Measurements from ENCODE around the gene ADCY5.

ADCY5 gene

DNA sequence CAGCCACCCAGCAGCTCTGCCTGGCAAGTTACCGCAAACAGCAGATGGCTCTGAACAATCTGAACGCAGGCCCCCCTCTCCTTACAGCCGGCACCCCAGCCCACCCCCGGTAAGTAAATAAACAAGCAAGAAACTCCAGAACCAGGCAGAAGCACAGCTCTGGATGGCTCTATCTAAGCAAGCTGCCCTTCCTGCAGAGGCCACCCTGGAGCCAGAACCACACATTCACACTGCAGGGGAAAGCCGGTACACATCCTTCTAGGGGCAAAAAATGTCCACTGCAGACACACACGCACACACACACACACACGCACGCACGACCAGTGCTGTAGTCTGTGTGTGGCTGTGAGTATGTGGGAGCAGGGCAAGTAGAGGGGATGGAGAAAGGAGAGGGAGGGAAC lies 63.9 kb downstream of the ADCY5 start:
- no peak for DNase-seq

DNA sequence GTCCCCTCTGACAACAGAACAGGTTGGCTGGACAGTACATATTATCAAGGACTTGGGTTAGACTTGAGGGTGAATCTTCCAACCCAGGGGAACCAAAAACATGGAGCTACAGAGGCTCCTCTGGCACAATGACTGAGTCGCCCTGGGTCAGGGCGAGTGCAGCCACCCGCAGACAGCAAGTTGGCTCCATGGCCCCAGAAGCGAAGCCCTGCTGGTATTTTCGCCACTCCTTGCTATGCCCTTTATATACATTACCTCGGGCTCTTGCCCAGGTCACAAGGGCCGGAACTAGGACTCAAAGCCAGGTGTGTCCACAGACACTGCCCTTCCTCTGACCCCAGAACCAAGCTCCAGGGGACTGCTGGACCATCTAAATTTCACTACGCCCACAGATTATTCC lies 64.6 kb downstream of the ADCY5 start:
- DNase-seq = no peak

DNA sequence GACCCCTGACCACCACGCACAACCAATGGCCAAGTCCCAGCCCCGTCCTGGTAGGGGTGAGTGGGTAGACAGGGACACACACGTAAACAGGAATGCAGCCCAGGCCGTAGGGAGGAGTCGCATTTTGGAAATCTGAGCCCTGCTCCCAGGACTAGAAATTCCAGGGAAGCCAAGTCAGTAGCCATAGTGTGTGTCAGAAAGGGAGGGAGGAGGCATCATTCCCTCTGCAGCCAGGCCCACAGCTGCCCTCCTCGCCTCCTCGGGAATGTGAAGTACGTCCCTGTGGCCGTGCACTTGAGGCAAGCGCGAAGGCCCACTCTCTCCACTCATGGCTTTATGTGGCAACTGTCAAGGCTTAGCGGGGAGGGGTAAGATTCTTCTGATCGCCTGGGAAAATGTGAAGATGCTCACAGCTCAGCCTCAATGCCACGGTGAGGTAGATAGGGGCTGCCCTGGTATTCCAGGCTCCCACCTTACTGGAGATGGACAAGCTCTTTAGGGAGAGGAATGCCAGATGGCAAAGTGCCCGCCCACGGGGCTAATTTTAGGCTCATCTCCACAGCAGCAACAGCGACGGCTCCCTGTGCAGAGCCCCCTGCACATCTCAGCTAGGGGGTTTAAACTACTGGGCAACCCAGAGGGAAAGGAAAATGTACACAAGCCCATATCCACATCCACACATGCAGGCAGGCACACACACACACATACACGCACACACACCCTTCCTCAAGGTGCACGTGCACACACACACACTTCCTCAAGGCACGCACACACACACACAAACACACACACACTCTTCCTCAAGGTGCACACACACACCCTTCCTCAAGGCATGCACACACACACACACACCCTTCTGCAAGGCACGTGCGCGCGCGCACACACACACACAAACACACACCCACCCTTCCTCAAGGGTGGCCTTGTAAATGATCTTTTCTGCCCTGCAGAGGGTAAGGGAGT lies 65.5 kb downstream of the ADCY5 start:
- DNase-seq = peak; percentile 45

DNA sequence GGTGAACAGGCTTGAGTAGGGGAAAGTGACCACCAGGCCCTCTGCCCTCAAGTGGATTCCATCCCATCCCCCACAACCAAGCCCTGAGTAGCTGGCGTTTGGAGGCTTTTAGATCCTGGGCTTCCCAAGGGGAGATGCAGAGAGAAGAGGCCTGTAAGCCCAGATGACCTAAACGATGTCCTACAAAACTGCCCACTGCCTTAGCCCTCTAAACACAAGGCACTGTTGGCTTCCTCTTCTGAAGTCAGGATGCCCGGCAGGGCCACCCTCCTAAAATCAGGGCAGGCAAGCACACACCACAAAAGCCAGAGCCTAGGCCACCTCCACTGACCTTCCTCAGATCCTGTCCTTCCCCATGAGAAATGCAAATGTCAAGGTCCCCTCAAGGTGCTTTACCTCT lies 68.6 kb downstream of the ADCY5 start:
- no peak for DNase-seq

DNA sequence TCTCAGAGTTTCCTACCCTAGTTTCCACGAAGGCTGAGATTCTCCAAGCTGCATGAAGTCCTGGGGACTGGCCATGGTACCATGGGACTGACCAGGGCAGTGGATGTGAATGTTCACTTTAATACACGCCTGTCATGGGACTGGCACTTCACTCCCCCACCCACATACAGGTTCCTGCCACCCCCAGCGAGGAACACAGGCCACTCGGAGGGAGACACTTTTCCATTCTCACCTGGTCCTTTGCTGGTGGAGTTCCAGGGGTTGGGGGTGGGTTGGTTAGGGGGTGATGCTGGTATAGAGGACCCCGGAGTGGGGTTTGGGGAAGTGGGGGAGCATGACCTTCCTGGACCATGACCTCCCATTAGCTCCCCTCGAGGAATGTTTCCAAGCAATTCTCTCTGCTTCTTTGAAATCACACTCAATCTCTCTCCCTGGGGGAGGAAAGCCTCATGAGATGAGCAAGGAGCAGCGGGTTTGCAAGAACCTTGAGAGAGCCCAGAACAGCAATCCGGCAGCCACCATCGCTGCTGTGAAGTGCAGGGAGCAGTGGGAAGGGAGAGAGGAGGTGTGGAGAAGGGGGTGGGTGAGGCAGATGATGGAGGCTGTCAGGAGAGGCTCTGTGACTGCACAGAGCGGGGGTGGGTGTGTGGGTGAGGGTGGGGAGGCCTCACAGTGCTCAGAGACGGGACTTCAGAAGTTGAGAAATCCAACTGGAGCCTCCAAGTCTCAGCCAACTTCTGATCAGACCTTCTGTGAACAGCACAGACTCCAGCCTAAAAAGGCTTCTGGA lies 69.7 kb downstream of the ADCY5 start:
- DNase-seq = no peak

DNA sequence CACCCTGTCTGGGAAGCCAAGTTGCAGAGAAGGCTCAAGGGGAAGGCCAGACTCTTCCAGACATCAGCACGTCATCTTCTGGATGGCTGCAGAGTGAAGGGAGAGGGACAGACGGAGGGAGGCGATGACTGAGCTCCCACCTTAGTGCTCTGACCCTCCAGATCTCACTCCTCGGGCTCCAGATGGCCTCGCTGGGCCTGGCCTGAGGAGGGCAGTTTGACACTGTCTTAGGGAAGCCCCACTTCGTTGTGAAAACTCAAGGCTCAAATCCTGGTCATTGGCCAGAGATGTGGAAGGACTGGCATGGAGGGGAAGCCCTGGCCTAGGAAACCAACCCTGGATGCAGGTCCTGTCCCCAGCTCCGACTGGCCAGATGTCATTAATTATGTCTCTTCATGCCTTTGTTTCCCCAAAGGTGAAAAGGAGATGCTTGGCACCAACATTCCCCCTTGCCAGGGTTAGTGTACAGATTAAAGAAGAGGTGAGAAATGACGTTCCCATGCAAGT lies 70.4 kb downstream of the ADCY5 start:
- DNase-seq = no peak

DNA sequence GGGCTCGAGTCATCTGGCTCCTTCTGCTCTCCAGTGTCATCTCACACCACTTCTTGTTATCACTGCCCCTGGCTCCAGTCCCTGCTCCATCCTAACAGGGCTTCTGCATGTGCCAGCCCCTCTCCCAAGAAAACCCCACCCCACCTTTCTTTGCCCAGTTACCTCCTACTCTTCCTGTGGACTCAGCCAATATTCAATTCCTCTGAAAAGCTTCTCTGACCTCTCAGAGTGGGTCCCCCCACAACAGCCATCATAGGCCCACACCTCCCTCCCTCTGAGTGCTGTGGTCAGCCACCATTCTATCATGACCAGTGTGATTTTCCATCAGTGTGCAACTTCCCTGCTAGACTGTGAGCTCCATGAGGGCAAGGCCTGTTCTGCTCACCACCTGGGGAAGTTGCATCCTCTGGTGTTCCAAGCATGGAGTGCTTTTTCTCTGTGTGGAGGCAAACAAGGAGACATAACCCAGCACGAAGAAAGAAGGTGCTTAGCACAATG lies 71.6 kb downstream of the ADCY5 start:
- DNase-seq = no peak

GRCh38 chr3:123376451-123377242 lies 72.2 kb downstream of the ADCY5 start:
- no peak for DNase-seq

- no peak for DNase-seq
Measured at GRCh38 chr3:123375014-123375940, 73.6 kb downstream of the ADCY5 start.

DNA sequence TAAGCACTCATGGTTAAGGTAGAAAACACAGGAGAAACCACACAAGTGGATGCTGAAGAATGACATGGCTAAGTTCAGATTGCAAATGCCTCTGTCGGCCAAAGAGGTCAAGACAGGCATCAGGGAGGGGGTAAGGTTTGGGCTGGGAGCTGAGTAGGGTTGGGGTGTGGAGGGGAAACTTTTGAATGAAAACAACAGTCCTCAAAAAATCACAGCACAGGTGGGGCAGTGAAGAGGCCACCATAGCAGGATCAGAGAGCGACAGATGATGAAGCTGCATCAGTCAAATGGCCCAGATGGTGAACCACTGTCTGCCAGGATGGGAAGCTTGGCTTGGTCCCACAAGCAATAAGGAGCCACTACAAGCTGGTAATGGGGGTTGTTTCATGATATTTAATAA lies 74.9 kb downstream of the ADCY5 start:
- no peak for DNase-seq

GRCh38 chr3:123373474-123373987 lies 75.4 kb downstream of the ADCY5 start:
- DNase-seq = no peak

GRCh38 chr3:123372686-123373473 lies 76.0 kb downstream of the ADCY5 start:
- no peak for DNase-seq

GRCh38 chr3:123371859-123372685 lies 76.8 kb downstream of the ADCY5 start:
- no peak for DNase-seq

DNA sequence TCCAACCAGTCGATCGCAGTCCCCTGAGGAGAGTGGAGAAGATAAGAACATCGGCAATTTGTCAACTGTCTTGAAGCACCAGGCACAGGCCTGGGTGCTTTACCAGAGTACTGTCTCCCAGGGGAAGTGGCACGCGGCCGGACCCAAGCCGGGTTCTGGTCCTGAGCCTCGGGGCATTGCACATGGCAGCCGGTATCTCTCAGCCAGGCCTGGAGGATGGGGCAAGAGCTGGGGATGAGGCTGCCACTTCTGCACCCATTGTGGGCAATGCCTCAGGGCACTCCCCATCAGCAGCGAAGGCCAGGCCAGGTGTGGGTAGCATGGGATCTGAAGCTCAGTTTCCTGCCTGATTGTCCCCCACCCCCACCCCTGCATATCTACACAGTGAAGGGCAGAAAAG lies 77.5 kb downstream of the ADCY5 start:
- DNase-seq = no peak

- no peak for DNase-seq
Measured at GRCh38 chr3:123370819-123371218, 78.1 kb downstream of the ADCY5 start.

DNA sequence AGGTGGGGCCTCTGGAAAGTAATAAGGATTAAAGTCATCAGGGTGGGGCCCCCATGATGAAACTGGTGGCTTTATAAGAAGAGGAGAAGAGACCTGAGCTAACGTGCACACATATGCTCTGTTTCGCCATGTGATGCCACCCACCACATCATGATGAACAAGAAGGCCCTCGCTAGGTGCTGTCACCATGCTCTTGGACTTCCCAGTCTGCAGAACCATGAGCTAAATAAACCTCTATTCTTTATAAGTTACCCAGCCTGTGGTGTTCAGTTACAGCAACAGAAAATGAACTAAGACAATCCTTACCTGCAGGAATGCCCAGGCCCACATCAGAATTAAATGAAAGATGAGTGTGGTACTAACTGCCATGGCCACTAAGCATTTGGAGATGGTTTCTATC lies 79.8 kb downstream of the ADCY5 start:
- DNase-seq = no peak

- DNase-seq = no peak
Measured at GRCh38 chr3:123367467-123368154, 81.3 kb downstream of the ADCY5 start.

- DNase-seq = no peak
Measured at GRCh38 chr3:123365450-123366143, 83.3 kb downstream of the ADCY5 start.
